HepG2 (cell line): ENCODE data around the gene PFKP. TPM values are rescaled to one million over a fixed set of nuclear protein-coding genes. Genes with fewer than 3 reads are reported as not detected.

Experiments
- AKAP8 ChIP-seq: sonication (generic); formaldehyde crosslinking; IDR thresholded peaks from 2 replicates; pipeline ENCODE4 v1.5.1; 2020; ENCODE audit warnings: mild to moderate bottlenecking, missing genetic modification reagents
- ATF7 ChIP-seq, 2 experiments: fragments of 450-650 bp in 1 of 2; sonication (generic) in 1 of 2; formaldehyde crosslinking in 1 of 2; IDR thresholded peaks; 2 replicates each; pipeline versions ENCODE4 v1.4.0 to v1.6.1; 2016 to 2020; ENCODE audit warnings: antibody characterized with exemption in 1 of 2, mild to moderate bottlenecking in 1 of 2, missing genetic modification reagents in 1 of 2
- CEBPG ChIP-seq: IDR thresholded peaks from 2 replicates; pipeline ENCODE4 v1.6.1; 2016
- GABPB1 ChIP-seq: IDR thresholded peaks from 2 replicates; pipeline ENCODE4 v1.6.1; 2016; ENCODE audit warnings: mild to moderate bottlenecking, missing genetic modification reagents, moderate library complexity, missing compliant biosample characterization
- KDM2A ChIP-seq: sonication (generic); formaldehyde crosslinking; IDR thresholded peaks from 2 replicates; pipeline ENCODE4 v1.4.0; 2020; ENCODE audit warnings: low read depth, missing genetic modification reagents, borderline replicate concordance
- KLF16 ChIP-seq, 2 experiments: sonication (generic) in 1 of 2; formaldehyde crosslinking in 1 of 2; IDR thresholded peaks; 2 replicates each; pipeline versions ENCODE4 v1.6.1 to v1.8.0; 2016 to 2023; ENCODE audit warnings: missing genetic modification reagents in 2 of 2, missing compliant biosample characterization in 1 of 2
- MAFF ChIP-seq: IDR thresholded peaks from 2 replicates; pipeline ENCODE4 v1.6.1; 2011; ENCODE audit warnings: low read depth, low read length, improper control_type of control experiment
- MTF2 ChIP-seq: sonication (generic); formaldehyde crosslinking; IDR thresholded peaks from 2 replicates; pipeline ENCODE4 v1.5.0; 2020; ENCODE audit warnings: missing genetic modification reagents, borderline replicate concordance
- NFIB ChIP-seq: sonication (generic); formaldehyde crosslinking; IDR thresholded peaks from 2 replicates; pipeline ENCODE4 v1.9.0; 2021; ENCODE audit warnings: missing genetic modification reagents, mild to moderate bottlenecking, borderline replicate concordance
- SIX4 ChIP-seq: sonication (generic); formaldehyde crosslinking; IDR thresholded peaks from 2 replicates; pipeline ENCODE4 v1.4.0; 2020; ENCODE audit warnings: missing genetic modification reagents
- ZFP41 ChIP-seq: sonication (generic); formaldehyde crosslinking; IDR thresholded peaks from 2 replicates; pipeline ENCODE4 v1.4.0; 2020; ENCODE audit warnings: mild to moderate bottlenecking, missing genetic modification reagents, borderline replicate concordance
- ZNF703 ChIP-seq: sonication (generic); formaldehyde crosslinking; IDR thresholded peaks from 2 replicates; pipeline ENCODE4 v1.5.1; 2020; ENCODE audit warnings: missing genetic modification reagents, mild to moderate bottlenecking, moderate library complexity, borderline replicate concordance
- polyA plus RNA-seq, 8 experiments: library from polyadenylated mRNA; depleted of rRNA in 3 of 8; stranded (reverse) in 7 of 8; unstranded in 1 of 8; fragments of >200 nt; fragmentation: Illumina TruSeq in 4 of 8; extraction: Trizol in 4 of 8; gene quantifications; 2 replicates each; pipeline versions ENCODE4 v1.2.1 to v1.2.3, GENCODE V29; 2011 to 2016; ENCODE audit warnings: low read depth in 4 of 8, missing spikeins in 1 of 8, mixed read lengths in 1 of 8; ENCODE audit not compliant: insufficient read depth in 1 of 8
- total RNA-seq, 5 experiments: library from RNA; depleted of rRNA; stranded (reverse); fragments of >200 nt; fragmentation: Illumina TruSeq; extraction: Trizol; gene quantifications; 2 replicates each; pipeline ENCODE4 v1.2.3, GENCODE V29; 2016; ENCODE audit warnings: low read depth in 1 of 5
- TF ChIP-seq, protein P1 (sequence below): sonication (generic); formaldehyde crosslinking; IDR thresholded peaks from 2 replicates; pipeline ENCODE4 v1.5.1; 2020; ENCODE audit warnings: mild to moderate bottlenecking, missing genetic modification reagents, moderate library complexity
- TF ChIP-seq, protein P2 (sequence below): sonication (generic); formaldehyde crosslinking; IDR thresholded peaks from 2 replicates; pipeline ENCODE4 v1.5.1; 2020; ENCODE audit warnings: mild to moderate bottlenecking, moderate library complexity, missing genetic modification reagents
- TF ChIP-seq, protein P3 (sequence below): IDR thresholded peaks from 2 replicates; pipeline ENCODE4 v1.6.1; 2012; ENCODE audit warnings: inconsistent platforms
- TF ChIP-seq, protein P4 (sequence below): sonication (generic); IDR thresholded peaks from 2 replicates; pipeline ENCODE4 v1.6.1; 2016; ENCODE audit warnings: low read depth, borderline replicate concordance
- TF ChIP-seq, protein P5 (sequence below): sonication (generic); formaldehyde crosslinking; IDR thresholded peaks from 2 replicates; pipeline ENCODE4 v1.4.0; 2020; ENCODE audit warnings: missing genetic modification reagents, borderline replicate concordance

PFKP gene
- total and polyA plus RNA-seq, 2 of the 13 experiments (the other 11 are each of a cell fraction or from before 2014, with no cell fraction given), result 0.80 to 2.4 TPM

DNA sequence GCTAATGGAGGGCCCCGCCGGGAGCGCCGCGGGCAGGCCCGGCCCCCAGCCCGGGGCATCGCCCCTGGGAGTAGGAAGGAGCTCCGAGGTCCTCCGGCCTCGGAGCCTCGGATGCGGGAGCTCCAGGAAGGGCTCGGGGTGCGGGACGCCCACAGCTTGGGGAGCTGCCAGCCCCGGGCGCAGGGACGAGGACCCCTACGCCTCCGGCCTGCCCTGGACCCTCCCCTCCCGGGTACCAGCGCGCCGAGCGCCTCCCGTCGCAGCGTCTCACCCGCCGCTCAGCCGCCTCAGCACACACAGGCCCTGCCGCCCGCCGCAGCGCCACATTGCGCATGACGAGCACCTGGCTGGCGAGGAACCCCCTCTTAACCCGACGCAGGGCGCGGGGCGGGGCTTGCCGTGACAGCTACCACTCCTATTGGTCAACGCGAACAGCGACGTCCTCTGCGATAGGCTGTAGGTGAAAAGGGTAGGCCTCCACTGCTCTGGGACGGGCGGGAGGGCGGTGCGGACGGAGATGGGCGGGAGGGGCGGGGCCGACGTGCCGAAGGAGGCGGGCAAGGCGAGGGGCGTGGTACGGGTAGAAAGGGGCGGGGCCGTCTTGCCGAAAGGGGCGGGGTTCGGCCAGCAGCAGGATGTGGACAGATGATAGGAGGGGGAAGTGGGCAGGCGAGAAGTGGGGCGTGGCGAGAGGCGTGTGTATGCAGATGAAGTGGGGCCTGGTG is 105.3 kb downstream of the PFKP start, which contains the start of gene PITRM1 (continued):
- TF ChIP-seq, protein P1, sequence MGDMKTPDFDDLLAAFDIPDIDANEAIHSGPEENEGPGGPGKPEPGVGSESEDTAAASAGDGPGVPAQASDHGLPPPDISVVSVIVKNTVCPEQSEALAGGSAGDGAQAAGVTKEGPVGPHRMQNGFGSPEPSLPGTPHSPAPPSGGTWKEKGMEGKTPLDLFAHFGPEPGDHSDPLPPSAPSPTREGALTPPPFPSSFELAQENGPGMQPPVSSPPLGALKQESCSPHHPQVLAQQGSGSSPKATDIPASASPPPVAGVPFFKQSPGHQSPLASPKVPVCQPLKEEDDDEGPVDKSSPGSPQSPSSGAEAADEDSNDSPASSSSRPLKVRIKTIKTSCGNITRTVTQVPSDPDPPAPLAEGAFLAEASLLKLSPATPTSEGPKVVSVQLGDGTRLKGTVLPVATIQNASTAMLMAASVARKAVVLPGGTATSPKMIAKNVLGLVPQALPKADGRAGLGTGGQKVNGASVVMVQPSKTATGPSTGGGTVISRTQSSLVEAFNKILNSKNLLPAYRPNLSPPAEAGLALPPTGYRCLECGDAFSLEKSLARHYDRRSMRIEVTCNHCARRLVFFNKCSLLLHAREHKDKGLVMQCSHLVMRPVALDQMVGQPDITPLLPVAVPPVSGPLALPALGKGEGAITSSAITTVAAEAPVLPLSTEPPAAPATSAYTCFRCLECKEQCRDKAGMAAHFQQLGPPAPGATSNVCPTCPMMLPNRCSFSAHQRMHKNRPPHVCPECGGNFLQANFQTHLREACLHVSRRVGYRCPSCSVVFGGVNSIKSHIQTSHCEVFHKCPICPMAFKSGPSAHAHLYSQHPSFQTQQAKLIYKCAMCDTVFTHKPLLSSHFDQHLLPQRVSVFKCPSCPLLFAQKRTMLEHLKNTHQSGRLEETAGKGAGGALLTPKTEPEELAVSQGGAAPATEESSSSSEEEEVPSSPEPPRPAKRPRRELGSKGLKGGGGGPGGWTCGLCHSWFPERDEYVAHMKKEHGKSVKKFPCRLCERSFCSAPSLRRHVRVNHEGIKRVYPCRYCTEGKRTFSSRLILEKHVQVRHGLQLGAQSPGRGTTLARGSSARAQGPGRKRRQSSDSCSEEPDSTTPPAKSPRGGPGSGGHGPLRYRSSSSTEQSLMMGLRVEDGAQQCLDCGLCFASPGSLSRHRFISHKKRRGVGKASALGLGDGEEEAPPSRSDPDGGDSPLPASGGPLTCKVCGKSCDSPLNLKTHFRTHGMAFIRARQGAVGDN (CRISPR knock-in tag), result peak; percentile 90
- 0 out of 2 replicates have a peak, but pooled peaks have one; percentile 64 for TF ChIP-seq AKAP8
- no peak for TF ChIP-seq ATF7 (IDR thresholded peaks at IDR 0.05)
- TF ChIP-seq ATF7 (CRISPR knock-in tag; IDR thresholded peaks at IDR 0.05), result no peak
- TF ChIP-seq, protein P2, sequence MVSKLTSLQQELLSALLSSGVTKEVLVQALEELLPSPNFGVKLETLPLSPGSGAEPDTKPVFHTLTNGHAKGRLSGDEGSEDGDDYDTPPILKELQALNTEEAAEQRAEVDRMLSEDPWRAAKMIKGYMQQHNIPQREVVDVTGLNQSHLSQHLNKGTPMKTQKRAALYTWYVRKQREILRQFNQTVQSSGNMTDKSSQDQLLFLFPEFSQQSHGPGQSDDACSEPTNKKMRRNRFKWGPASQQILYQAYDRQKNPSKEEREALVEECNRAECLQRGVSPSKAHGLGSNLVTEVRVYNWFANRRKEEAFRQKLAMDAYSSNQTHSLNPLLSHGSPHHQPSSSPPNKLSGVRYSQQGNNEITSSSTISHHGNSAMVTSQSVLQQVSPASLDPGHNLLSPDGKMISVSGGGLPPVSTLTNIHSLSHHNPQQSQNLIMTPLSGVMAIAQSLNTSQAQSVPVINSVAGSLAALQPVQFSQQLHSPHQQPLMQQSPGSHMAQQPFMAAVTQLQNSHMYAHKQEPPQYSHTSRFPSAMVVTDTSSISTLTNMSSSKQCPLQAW (CRISPR knock-in tag), result no peak
- peak; percentile 63 for TF ChIP-seq CEBPG (CRISPR knock-in tag)
- TF ChIP-seq NFIB, result no peak
- TF ChIP-seq, protein P3, sequence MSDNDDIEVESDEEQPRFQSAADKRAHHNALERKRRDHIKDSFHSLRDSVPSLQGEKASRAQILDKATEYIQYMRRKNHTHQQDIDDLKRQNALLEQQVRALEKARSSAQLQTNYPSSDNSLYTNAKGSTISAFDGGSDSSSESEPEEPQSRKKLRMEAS, result peak; percentile 87
- no peak for TF ChIP-seq MAFF
- TF ChIP-seq KLF16 (CRISPR knock-in tag; IDR thresholded peaks at IDR 0.05), result peak in 1 of 2 experiments; percentile 51; a peak in 1 of 4 replicates
- TF ChIP-seq, protein P4, sequence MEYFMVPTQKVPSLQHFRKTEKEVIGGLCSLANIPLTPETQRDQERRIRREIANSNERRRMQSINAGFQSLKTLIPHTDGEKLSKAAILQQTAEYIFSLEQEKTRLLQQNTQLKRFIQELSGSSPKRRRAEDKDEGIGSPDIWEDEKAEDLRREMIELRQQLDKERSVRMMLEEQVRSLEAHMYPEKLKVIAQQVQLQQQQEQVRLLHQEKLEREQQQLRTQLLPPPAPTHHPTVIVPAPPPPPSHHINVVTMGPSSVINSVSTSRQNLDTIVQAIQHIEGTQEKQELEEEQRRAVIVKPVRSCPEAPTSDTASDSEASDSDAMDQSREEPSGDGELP, result peak; percentile 66; the same call in 1 of the 2 replicates
- TF ChIP-seq, protein P5, sequence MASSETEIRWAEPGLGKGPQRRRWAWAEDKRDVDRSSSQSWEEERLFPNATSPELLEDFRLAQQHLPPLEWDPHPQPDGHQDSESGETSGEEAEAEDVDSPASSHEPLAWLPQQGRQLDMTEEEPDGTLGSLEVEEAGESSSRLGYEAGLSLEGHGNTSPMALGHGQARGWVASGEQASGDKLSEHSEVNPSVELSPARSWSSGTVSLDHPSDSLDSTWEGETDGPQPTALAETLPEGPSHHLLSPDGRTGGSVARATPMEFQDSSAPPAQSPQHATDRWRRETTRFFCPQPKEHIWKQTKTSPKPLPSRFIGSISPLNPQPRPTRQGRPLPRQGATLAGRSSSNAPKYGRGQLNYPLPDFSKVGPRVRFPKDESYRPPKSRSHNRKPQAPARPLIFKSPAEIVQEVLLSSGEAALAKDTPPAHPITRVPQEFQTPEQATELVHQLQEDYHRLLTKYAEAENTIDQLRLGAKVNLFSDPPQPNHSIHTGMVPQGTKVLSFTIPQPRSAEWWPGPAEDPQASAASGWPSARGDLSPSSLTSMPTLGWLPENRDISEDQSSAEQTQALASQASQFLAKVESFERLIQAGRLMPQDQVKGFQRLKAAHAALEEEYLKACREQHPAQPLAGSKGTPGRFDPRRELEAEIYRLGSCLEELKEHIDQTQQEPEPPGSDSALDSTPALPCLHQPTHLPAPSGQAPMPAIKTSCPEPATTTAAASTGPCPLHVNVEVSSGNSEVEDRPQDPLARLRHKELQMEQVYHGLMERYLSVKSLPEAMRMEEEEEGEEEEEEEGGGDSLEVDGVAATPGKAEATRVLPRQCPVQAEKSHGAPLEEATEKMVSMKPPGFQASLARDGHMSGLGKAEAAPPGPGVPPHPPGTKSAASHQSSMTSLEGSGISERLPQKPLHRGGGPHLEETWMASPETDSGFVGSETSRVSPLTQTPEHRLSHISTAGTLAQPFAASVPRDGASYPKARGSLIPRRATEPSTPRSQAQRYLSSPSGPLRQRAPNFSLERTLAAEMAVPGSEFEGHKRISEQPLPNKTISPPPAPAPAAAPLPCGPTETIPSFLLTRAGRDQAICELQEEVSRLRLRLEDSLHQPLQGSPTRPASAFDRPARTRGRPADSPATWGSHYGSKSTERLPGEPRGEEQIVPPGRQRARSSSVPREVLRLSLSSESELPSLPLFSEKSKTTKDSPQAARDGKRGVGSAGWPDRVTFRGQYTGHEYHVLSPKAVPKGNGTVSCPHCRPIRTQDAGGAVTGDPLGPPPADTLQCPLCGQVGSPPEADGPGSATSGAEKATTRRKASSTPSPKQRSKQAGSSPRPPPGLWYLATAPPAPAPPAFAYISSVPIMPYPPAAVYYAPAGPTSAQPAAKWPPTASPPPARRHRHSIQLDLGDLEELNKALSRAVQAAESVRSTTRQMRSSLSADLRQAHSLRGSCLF (CRISPR knock-in tag), result no peak
- peak; percentile 74; the same call in 1 of the 2 replicates for TF ChIP-seq GABPB1 (CRISPR knock-in tag)
- no peak for TF ChIP-seq MTF2 (CRISPR knock-in tag)
- no peak for TF ChIP-seq SIX4 (CRISPR knock-in tag)
- TF ChIP-seq ZFP41 (CRISPR knock-in tag), result no peak
- TF ChIP-seq KDM2A (CRISPR knock-in tag), result peak; percentile 78
- TF ChIP-seq ZNF703 (CRISPR knock-in tag), result no peak
